Keratinocyte (primary cell): ENCODE measurements around the gene TPK1. TPM values are rescaled to one million over a fixed set of nuclear protein-coding genes. Genes with fewer than 3 reads are reported as not detected.

Experiments used
- DNase-seq: peaks from one replicate; pipeline ENCODE4 v3.0.0-alpha.2; 2011; ENCODE audit warnings: low read depth, missing footprints, low spot score
- FAIRE-seq: peaks from 2 replicates; lab custom pipeline; 2011; peaks lifted over from hg19 to GRCh38; lab: Jason Lieb, UNC
- H2AFZ ChIP-seq: 2 replicates; pipeline ENCODE4 v1.6.0; 2012; ENCODE audit warnings: low read length, control low read depth, inconsistent platforms; ENCODE audit not compliant: control insufficient read depth
- H3K27ac ChIP-seq: 2 replicates; pipeline ENCODE4 v1.5.1; 2011; ENCODE audit warnings: low read length; ENCODE audit not compliant: control insufficient read depth, insufficient read depth
- H3K27me3 ChIP-seq: 3 replicates; pipeline ENCODE4 v1.6.0; 2011; ENCODE audit warnings: low read length; ENCODE audit not compliant: control insufficient read depth, insufficient read depth; ENCODE audit errors: extremely low read depth
- H3K36me3 ChIP-seq, 2 experiments: 2 replicates in 1 of 2; 3 replicates in 1 of 2; pipeline ENCODE4 v1.5.1; 2011; ENCODE audit warnings: low read length in 2 of 2, mild to moderate bottlenecking in 1 of 2; ENCODE audit not compliant: control insufficient read depth in 2 of 2, insufficient read depth in 2 of 2; ENCODE audit errors: extremely low read depth in 1 of 2
- H3K4me1 ChIP-seq: 3 replicates; pipeline ENCODE4 v1.5.1; 2011; ENCODE audit warnings: low read length; ENCODE audit not compliant: control insufficient read depth, insufficient read depth; ENCODE audit errors: extremely low read depth
- H3K4me2 ChIP-seq: 3 replicates; pipeline ENCODE4 v1.6.0; 2011; ENCODE audit warnings: low read depth, low read length; ENCODE audit not compliant: control insufficient read depth, insufficient read depth; ENCODE audit errors: extremely low read depth
- H3K4me3 ChIP-seq, 3 experiments: fragments of 200-600 bp in 1 of 3; sonication (generic) in 1 of 3; 2 replicates in 2 of 3; 3 replicates in 1 of 3; pipeline ENCODE4 v1.5.1; 2011 to 2016; ENCODE audit warnings: low read length in 3 of 3, mild to moderate bottlenecking in 3 of 3, control low read depth in 2 of 3, inconsistent platforms in 1 of 3, low read depth in 1 of 3, mixed read lengths in 1 of 3, mixed run types in 1 of 3, moderate library complexity in 1 of 3; ENCODE audit not compliant: control insufficient read depth in 2 of 3, insufficient read depth in 2 of 3; ENCODE audit errors: extremely low read depth in 1 of 3
- H3K79me2 ChIP-seq: 2 replicates; pipeline ENCODE4 v1.6.0; 2012; ENCODE audit warnings: low read length; ENCODE audit not compliant: control insufficient read depth, insufficient read depth
- H3K9ac ChIP-seq: 3 replicates; pipeline ENCODE4 v1.6.0; 2011; ENCODE audit warnings: low read length; ENCODE audit not compliant: control insufficient read depth, insufficient read depth; ENCODE audit errors: extremely low read depth
- H3K9me1 ChIP-seq: 3 replicates; pipeline ENCODE4 v1.6.0; 2011; ENCODE audit warnings: low read length; ENCODE audit not compliant: control insufficient read depth, insufficient read depth; ENCODE audit errors: extremely low read depth
- H3K9me3 ChIP-seq: 2 replicates; pipeline ENCODE4 v1.5.1; 2012; ENCODE audit warnings: low read depth, low read length; ENCODE audit not compliant: control insufficient read depth
- H4K20me1 ChIP-seq: 3 replicates; pipeline ENCODE4 v1.6.0; 2011; ENCODE audit warnings: low read length; ENCODE audit not compliant: control insufficient read depth, insufficient read depth; ENCODE audit errors: extremely low read depth
- EZH2 ChIP-seq: IDR thresholded peaks from one replicate; pipeline ENCODE4 v1.6.1; 2012; ENCODE audit warnings: inconsistent platforms, mild to moderate bottlenecking, low read length, moderate library complexity
- dilution Hi-C: fragments of 300-500 bp; cut with MboI; formaldehyde crosslinking; loops from one replicate; pipeline ENCODE4 v1.7.0; 2020; ENCODE audit warnings: low sequenced_read_pairs; ENCODE audit not compliant: extremely low pct_ligation_motif_present
- polyA plus RNA-seq, 5 experiments: library from polyadenylated mRNA; depleted of rRNA in 3 of 5; stranded (reverse) in 3 of 5; stranded (forward) in 1 of 5; unstranded in 1 of 5; fragments of >200 nt; gene quantifications; 1 replicate in 1 of 5; 2 replicates in 3 of 5; 3 replicates in 1 of 5; pipeline versions ENCODE4 v1.2.1 to v1.2.3, GENCODE V29; 2011 to 2012; ENCODE audit warnings: missing spikeins in 2 of 5, low read depth in 1 of 5, low replicate concordance in 1 of 5
- TF ChIP-seq, protein P1 (sequence below), 3 experiments: IDR thresholded peaks in 1 of 3; conservative IDR thresholded peaks in 1 of 3; optimal IDR thresholded peaks in 1 of 3; 2 replicates in 2 of 3; 3 replicates in 1 of 3; pipeline versions ENCODE3 to v1.5.1; 2011; ENCODE audit warnings: low read length in 3 of 3, mild to moderate bottlenecking in 3 of 3, moderate library complexity in 2 of 3, control low read depth in 1 of 3, inconsistent platforms in 1 of 3; ENCODE audit not compliant: insufficient read depth in 2 of 3; ENCODE audit errors: extremely low read depth in 1 of 3

Gene TPK1
- polyA plus RNA-seq, 1 donor (not counting 4 experiments of a cell fraction or from before 2014, with no cell fraction given) = 1.9 TPM

DNA sequence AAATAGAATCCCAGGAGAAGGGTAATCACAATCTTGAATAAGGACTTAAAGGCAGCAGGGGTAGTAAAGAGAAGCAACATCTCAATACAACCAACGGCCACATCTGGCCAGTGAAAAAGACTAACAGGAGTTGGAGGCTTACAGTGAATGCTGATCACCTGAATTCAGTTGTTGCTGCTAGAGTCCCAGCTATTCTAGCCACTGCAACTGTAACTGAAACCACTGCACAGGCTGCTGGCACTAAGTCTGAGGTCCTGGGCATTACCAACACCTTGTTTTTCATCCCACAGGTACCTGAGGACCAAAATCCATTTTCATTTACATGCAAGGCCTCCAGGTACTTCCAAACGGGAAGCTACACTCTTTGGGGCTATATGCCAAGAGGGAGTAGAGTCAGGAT lies 44.4 kb downstream of the TPK1 start:
- no peaks in the 10 kb centered on the region for H4K20me1 ChIP-seq
- no peak overlapping the region for H3K9ac ChIP-seq
- no peak overlapping the region for H3K4me2 ChIP-seq
- no peaks in the 10 kb centered on the region for H3K79me2 ChIP-seq
- H3K4me1 ChIP-seq = no peaks in the 10 kb centered on the region
- no peak overlapping the region for H3K4me3 ChIP-seq
- H2AFZ ChIP-seq = no peak overlapping the region
- no peaks in the 10 kb centered on the region for H3K9me3 ChIP-seq
- H3K27ac ChIP-seq = no peak overlapping the region
- H3K27me3 ChIP-seq = no peaks in the 10 kb centered on the region
- H3K36me3 ChIP-seq = no peaks in the 10 kb centered on the region
- dilution Hi-C loops = no loop called here
- DNase-seq = no peak
- H3K9me1 ChIP-seq = no peaks in the 10 kb centered on the region
- no peak for TF ChIP-seq EZH2
- TF ChIP-seq, protein P1, sequence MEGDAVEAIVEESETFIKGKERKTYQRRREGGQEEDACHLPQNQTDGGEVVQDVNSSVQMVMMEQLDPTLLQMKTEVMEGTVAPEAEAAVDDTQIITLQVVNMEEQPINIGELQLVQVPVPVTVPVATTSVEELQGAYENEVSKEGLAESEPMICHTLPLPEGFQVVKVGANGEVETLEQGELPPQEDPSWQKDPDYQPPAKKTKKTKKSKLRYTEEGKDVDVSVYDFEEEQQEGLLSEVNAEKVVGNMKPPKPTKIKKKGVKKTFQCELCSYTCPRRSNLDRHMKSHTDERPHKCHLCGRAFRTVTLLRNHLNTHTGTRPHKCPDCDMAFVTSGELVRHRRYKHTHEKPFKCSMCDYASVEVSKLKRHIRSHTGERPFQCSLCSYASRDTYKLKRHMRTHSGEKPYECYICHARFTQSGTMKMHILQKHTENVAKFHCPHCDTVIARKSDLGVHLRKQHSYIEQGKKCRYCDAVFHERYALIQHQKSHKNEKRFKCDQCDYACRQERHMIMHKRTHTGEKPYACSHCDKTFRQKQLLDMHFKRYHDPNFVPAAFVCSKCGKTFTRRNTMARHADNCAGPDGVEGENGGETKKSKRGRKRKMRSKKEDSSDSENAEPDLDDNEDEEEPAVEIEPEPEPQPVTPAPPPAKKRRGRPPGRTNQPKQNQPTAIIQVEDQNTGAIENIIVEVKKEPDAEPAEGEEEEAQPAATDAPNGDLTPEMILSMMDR (optimal IDR thresholded peaks at IDR 0.05 in 1 of 3, IDR thresholded peaks at IDR 0.05 in 1 of 3, conservative IDR thresholded peaks at IDR 0.05 in 1 of 3; ENCODE audit: extremely low read depth in 1 of 3, insufficient read depth in 2 of 3, low read length in 3 of 3) = no peak
- FAIRE-seq = no peak

DNA sequence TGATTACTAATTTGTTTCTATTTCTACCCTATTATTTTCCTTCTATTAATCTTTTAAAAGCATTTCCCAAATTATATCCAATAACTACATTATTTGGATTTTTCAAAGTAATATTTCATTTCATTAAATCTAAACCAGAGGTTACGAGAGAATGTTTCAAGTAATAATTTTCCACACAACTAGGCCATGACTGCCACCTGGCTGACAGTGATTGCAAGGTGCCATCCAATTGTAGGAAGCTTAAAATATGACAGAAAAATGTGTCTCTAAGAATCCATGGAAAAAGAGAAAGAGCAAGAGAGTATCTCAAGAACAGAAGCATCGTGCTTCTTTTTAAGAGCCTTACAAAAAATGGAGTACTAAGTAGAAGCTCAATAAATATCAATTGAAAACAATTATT lies 48.7 kb downstream of the TPK1 start:
- DNase-seq = no peak
- no peaks in the 10 kb centered on the region for H3K9me1 ChIP-seq

More for the DNA sequence above, 48.7 kb downstream of the TPK1 start:
- H2AFZ ChIP-seq = no peak overlapping the region
- no peak overlapping the region for H3K4me2 ChIP-seq
- no peaks in the 10 kb centered on the region for H3K4me1 ChIP-seq
- no peak overlapping the region for H3K27ac ChIP-seq
- H3K79me2 ChIP-seq = no peaks in the 10 kb centered on the region
- H4K20me1 ChIP-seq = no peaks in the 10 kb centered on the region
- TF ChIP-seq EZH2 = no peak
- TF ChIP-seq, protein P1 (optimal IDR thresholded peaks at IDR 0.05 in 1 of 3, IDR thresholded peaks at IDR 0.05 in 1 of 3, conservative IDR thresholded peaks at IDR 0.05 in 1 of 3; ENCODE audit: extremely low read depth in 1 of 3, insufficient read depth in 2 of 3, low read length in 3 of 3) = peak in 2 of 3 experiments; percentile 25 to 26
- FAIRE-seq = no peak
- H3K36me3 ChIP-seq = no peaks in the 10 kb centered on the region
- dilution Hi-C loops = no loop called here
- no peak overlapping the region for H3K9ac ChIP-seq
- H3K4me3 ChIP-seq = no peak overlapping the region
- no peaks in the 10 kb centered on the region for H3K9me3 ChIP-seq
- no peaks in the 10 kb centered on the region for H3K27me3 ChIP-seq
